HepG2 (cell line): ENCODE data around the gene PTPRCAP. TPM values are rescaled to one million over a fixed set of nuclear protein-coding genes. Genes with fewer than 3 reads are reported as not detected.

Source experiments
- BRCA1 ChIP-seq: sonication (generic); formaldehyde crosslinking; IDR thresholded peaks from 2 replicates; pipeline ENCODE4 v1.4.0; 2020; ENCODE audit warnings: missing genetic modification reagents
- DPF2 ChIP-seq: sonication (generic); formaldehyde crosslinking; IDR thresholded peaks from 2 replicates; pipeline ENCODE4 v1.4.0; 2020; ENCODE audit warnings: mild to moderate bottlenecking, low read depth, missing genetic modification reagents, borderline replicate concordance
- HIVEP1 ChIP-seq: sonication (generic); formaldehyde crosslinking; IDR thresholded peaks from 2 replicates; pipeline ENCODE4 v1.4.0; 2020; ENCODE audit warnings: mild to moderate bottlenecking, missing genetic modification reagents
- HOXD1 ChIP-seq: sonication (generic); formaldehyde crosslinking; IDR thresholded peaks from 2 replicates; pipeline ENCODE4 v1.5.0; 2020; ENCODE audit warnings: missing genetic modification reagents
- IKZF5 ChIP-seq: IDR thresholded peaks from 2 replicates; pipeline ENCODE4 v1.6.1; 2018; ENCODE audit warnings: missing genetic modification reagents, mild to moderate bottlenecking, missing compliant biosample characterization
- RFX3 ChIP-seq: IDR thresholded peaks from 2 replicates; pipeline ENCODE4 v1.6.1; 2016; ENCODE audit warnings: missing biosample characterization, missing genetic modification reagents
- RFXANK ChIP-seq: IDR thresholded peaks from 2 replicates; pipeline ENCODE4 v1.6.1; 2016
- SIX1 ChIP-seq: sonication (generic); formaldehyde crosslinking; IDR thresholded peaks from 2 replicates; pipeline ENCODE4 v1.4.0; 2020; ENCODE audit warnings: missing genetic modification reagents, borderline replicate concordance
- SP1 ChIP-seq, 2 experiments: fragments of 450-650 bp in 1 of 2; sonication (generic) in 1 of 2; formaldehyde crosslinking in 1 of 2; IDR thresholded peaks; 2 replicates each; pipeline versions ENCODE4 v1.4.0 to v1.6.1; 2016 to 2020; ENCODE audit warnings: missing genetic modification reagents in 1 of 2
- TRAFD1 ChIP-seq: sonication (generic); formaldehyde crosslinking; IDR thresholded peaks from 2 replicates; pipeline ENCODE4 v1.5.1; 2020; ENCODE audit warnings: missing genetic modification reagents, mild to moderate bottlenecking, borderline replicate concordance
- ZBTB2 ChIP-seq: sonication (generic); formaldehyde crosslinking; IDR thresholded peaks from 2 replicates; pipeline ENCODE4 v1.8.0; 2022; ENCODE audit warnings: low read depth, missing genetic modification reagents
- ZBTB21 ChIP-seq: sonication (generic); formaldehyde crosslinking; IDR thresholded peaks from 2 replicates; pipeline ENCODE4 v1.4.0; 2020; ENCODE audit warnings: missing genetic modification reagents
- ZBTB46 ChIP-seq: sonication (generic); formaldehyde crosslinking; IDR thresholded peaks from 2 replicates; pipeline ENCODE4 v1.4.0; 2020; ENCODE audit warnings: mild to moderate bottlenecking, missing genetic modification reagents, borderline replicate concordance
- ZNF18 ChIP-seq: sonication (generic); formaldehyde crosslinking; IDR thresholded peaks from 2 replicates; pipeline ENCODE4 v1.8.0; 2022; ENCODE audit warnings: mild to moderate bottlenecking, missing genetic modification reagents; ENCODE audit not compliant: insufficient replicate concordance
- ZNF205 ChIP-seq: IDR thresholded peaks from 2 replicates; pipeline ENCODE4 v1.6.1; 2018; ENCODE audit warnings: missing biosample characterization, missing genetic modification reagents
- ZNF512B ChIP-seq: sonication (generic); formaldehyde crosslinking; IDR thresholded peaks from 2 replicates; pipeline ENCODE4 v1.5.1; 2020; ENCODE audit warnings: missing genetic modification reagents, mild to moderate bottlenecking, borderline replicate concordance
- ZNF629 ChIP-seq: sonication (generic); formaldehyde crosslinking; conservative IDR thresholded peaks from 2 replicates; pipeline ENCODE4 v1.5.0; 2020; ENCODE audit warnings: missing genetic modification reagents
- ZNF761 ChIP-seq: sonication (generic); formaldehyde crosslinking; conservative IDR thresholded peaks from 2 replicates; pipeline ENCODE4 v1.4.0; 2020; ENCODE audit warnings: mild to moderate bottlenecking, missing genetic modification reagents
- polyA plus RNA-seq, 8 experiments: library from polyadenylated mRNA; depleted of rRNA in 3 of 8; stranded (reverse) in 7 of 8; unstranded in 1 of 8; fragments of >200 nt; fragmentation: Illumina TruSeq in 4 of 8; extraction: Trizol in 4 of 8; gene quantifications; 2 replicates each; pipeline versions ENCODE4 v1.2.1 to v1.2.3, GENCODE V29; 2011 to 2016; ENCODE audit warnings: low read depth in 4 of 8, missing spikeins in 1 of 8, mixed read lengths in 1 of 8; ENCODE audit not compliant: insufficient read depth in 1 of 8
- total RNA-seq, 5 experiments: library from RNA; depleted of rRNA; stranded (reverse); fragments of >200 nt; fragmentation: Illumina TruSeq; extraction: Trizol; gene quantifications; 2 replicates each; pipeline ENCODE4 v1.2.3, GENCODE V29; 2016; ENCODE audit warnings: low read depth in 1 of 5

PTPRCAP gene
- total and polyA plus RNA-seq, 2 of the 13 experiments (the other 11 are each of a cell fraction or from before 2014, with no cell fraction given) = 0.60 to 0.70 TPM

- TF ChIP-seq ZNF512B (CRISPR knock-in tag) = peak; percentile 75; the same call in 1 of the 2 replicates
- no peak for TF ChIP-seq BRCA1 (CRISPR knock-in tag)
- TF ChIP-seq SP1 (IDR thresholded peaks at IDR 0.05) = no peak
- TF ChIP-seq SP1 (CRISPR knock-in tag; IDR thresholded peaks at IDR 0.05) = peak; percentile 37; the same call in 1 of the 2 replicates
- TF ChIP-seq RFX3 (CRISPR knock-in tag) = no peak
- 0 out of 2 replicates have a peak, but pooled peaks have one; percentile 3 for TF ChIP-seq HIVEP1 (CRISPR knock-in tag)
- TF ChIP-seq ZNF18 (CRISPR knock-in tag) = no peak
- peak; percentile 83 for TF ChIP-seq ZBTB2
- no peak for TF ChIP-seq ZNF205
- no peak for TF ChIP-seq SIX1 (CRISPR knock-in tag)
- no peak for TF ChIP-seq IKZF5
- TF ChIP-seq TRAFD1 (CRISPR knock-in tag) = no peak
- TF ChIP-seq DPF2 (CRISPR knock-in tag) = no peak
- TF ChIP-seq ZNF629 = no peak
- no peak for TF ChIP-seq ZBTB46 (CRISPR knock-in tag)
- TF ChIP-seq ZBTB21 = no peak
- TF ChIP-seq HOXD1 (CRISPR knock-in tag) = no peak
- TF ChIP-seq RFXANK = no peak
- no peak for TF ChIP-seq ZNF761 (CRISPR knock-in tag)
These were observed 27.1 kb upstream of the PTPRCAP start (continued) for GRCh38 chr11:67464411-67465188.
